SK-N-SH treated with all-trans-retinoic acid at 6 μM for 48 hours (cell line): ENCODE data around the gene TMEM14C.
"Not testable (repeated sequence)": the region's sequence is repeated elsewhere in the genome, so short reads cannot be mapped to it uniquely, and the experiment has no call there.

Experiments
- ATAC-seq: fragments of 200-7000 bp; cut with Tn5 transposase; 3 replicates; pipeline ENCODE4 v1.9.1; 2020; ENCODE audit warnings: mild to moderate bottlenecking, moderate library complexity
- ARNTL ChIP-seq: fragments of 450-650 bp; formaldehyde crosslinking; IDR thresholded peaks from 2 replicates; pipeline ENCODE4 v1.5.0; 2020; ENCODE audit warnings: low read depth, mild to moderate bottlenecking, moderate library complexity, borderline replicate concordance
- CSDC2 ChIP-seq: fragments of 250-450 bp; sonication (Bioruptor Pico); IDR thresholded peaks from 2 replicates; pipeline ENCODE4 v1.5.0; 2020; ENCODE audit warnings: mild to moderate bottlenecking, moderate library complexity
- ESRRG ChIP-seq: fragments of 250-450 bp; sonication (Bioruptor Pico); IDR thresholded peaks from 2 replicates; pipeline ENCODE4 v1.6.1; 2021; ENCODE audit warnings: mild to moderate bottlenecking
- GLIS3 ChIP-seq: fragments of 250-450 bp; sonication (Bioruptor Pico); IDR thresholded peaks from 2 replicates; pipeline ENCODE4 v1.5.0; 2020; ENCODE audit warnings: mild to moderate bottlenecking, moderate library complexity
- ISL1 ChIP-seq: fragments of 250-450 bp; sonication (Bioruptor Pico); IDR thresholded peaks from 2 replicates; pipeline ENCODE4 v2.1.2; 2022; ENCODE audit warnings: mild to moderate bottlenecking, moderate library complexity
- OSR1 ChIP-seq: fragments of 250-450 bp; sonication (Bioruptor Pico); IDR thresholded peaks from 2 replicates; pipeline ENCODE4 v1.8.0; 2022; ENCODE audit warnings: moderate library complexity, mild to moderate bottlenecking, inconsistent platforms
- PATZ1 ChIP-seq: fragments of 250-450 bp; sonication (Bioruptor Pico); IDR thresholded peaks from 2 replicates; pipeline ENCODE4 v1.8.0; 2020; ENCODE audit warnings: mild to moderate bottlenecking, moderate library complexity, borderline replicate concordance
- POU6F1 ChIP-seq: fragments of 250-450 bp; sonication (Bioruptor Pico); IDR thresholded peaks from 2 replicates; pipeline ENCODE4 v1.8.0; 2021; ENCODE audit warnings: low read depth, mild to moderate bottlenecking, moderate library complexity, borderline replicate concordance
- PPARA ChIP-seq: fragments of 250-450 bp; sonication (Bioruptor Pico); IDR thresholded peaks from 2 replicates; pipeline ENCODE4 v1.5.0; 2020; ENCODE audit warnings: mild to moderate bottlenecking, borderline replicate concordance
- RARB ChIP-seq: fragments of 250-450 bp; sonication (Bioruptor Pico); IDR thresholded peaks from 2 replicates; pipeline ENCODE4 v1.8.0; 2021; ENCODE audit warnings: mild to moderate bottlenecking, moderate library complexity
- SNAI2 ChIP-seq: fragments of 250-450 bp; sonication (Bioruptor Pico); IDR thresholded peaks from 2 replicates; pipeline ENCODE4 v1.5.0; 2020; ENCODE audit warnings: mild to moderate bottlenecking, moderate library complexity
- TCF4 ChIP-seq: fragments of 250-450 bp; sonication (Bioruptor Pico); IDR thresholded peaks from 2 replicates; pipeline ENCODE4 v1.8.0; 2021; ENCODE audit warnings: mild to moderate bottlenecking, moderate library complexity, borderline replicate concordance
- TOX ChIP-seq: fragments of 250-450 bp; sonication (Bioruptor Pico); IDR thresholded peaks from 2 replicates; pipeline ENCODE4 v1.8.0; 2021; ENCODE audit warnings: mild to moderate bottlenecking, moderate library complexity, borderline replicate concordance
- ZC3H10 ChIP-seq: fragments of 250-450 bp; sonication (Bioruptor Pico); IDR thresholded peaks from 2 replicates; pipeline ENCODE4 v1.5.1; 2021; ENCODE audit warnings: mild to moderate bottlenecking, moderate library complexity
- ZFP3 ChIP-seq: fragments of 250-450 bp; sonication (Bioruptor Pico); IDR thresholded peaks from 2 replicates; pipeline ENCODE4 v1.5.0; 2020; ENCODE audit warnings: mild to moderate bottlenecking, moderate library complexity
- ZFP30 ChIP-seq: fragments of 450-650 bp; formaldehyde crosslinking; IDR thresholded peaks from 2 replicates; pipeline ENCODE4 v1.5.0; 2022; ENCODE audit warnings: mild to moderate bottlenecking, moderate library complexity
- ZNF565 ChIP-seq: fragments of 450-650 bp; formaldehyde crosslinking; conservative IDR thresholded peaks from 2 replicates; pipeline ENCODE4 v1.5.0; 2020; ENCODE audit warnings: low read depth, mild to moderate bottlenecking, moderate library complexity
- ZNF70 ChIP-seq: fragments of 450-650 bp; formaldehyde crosslinking; IDR thresholded peaks from 2 replicates; pipeline ENCODE4 v1.5.0; 2020; ENCODE audit warnings: mild to moderate bottlenecking, moderate library complexity
- ZNF8 ChIP-seq: fragments of 450-650 bp; formaldehyde crosslinking; IDR thresholded peaks from 2 replicates; pipeline ENCODE4 v1.5.0; 2020; ENCODE audit warnings: mild to moderate bottlenecking, moderate library complexity
- TF ChIP-seq, protein P1 (sequence below): fragments of 250-450 bp; sonication (Bioruptor Pico); IDR thresholded peaks from 2 replicates; pipeline ENCODE4 v1.5.1; 2020; ENCODE audit warnings: low read depth, mild to moderate bottlenecking, moderate library complexity
- TF ChIP-seq, protein P2 (sequence below): fragments of 250-450 bp; sonication (Bioruptor Pico); IDR thresholded peaks from 2 replicates; pipeline ENCODE4 v1.5.0; 2020; ENCODE audit warnings: mild to moderate bottlenecking, moderate library complexity
- TF ChIP-seq, protein P3 (sequence below): fragments of 250-450 bp; sonication (Bioruptor Pico); IDR thresholded peaks from 2 replicates; pipeline ENCODE4 v1.5.1; 2021; ENCODE audit warnings: mild to moderate bottlenecking, moderate library complexity

TMEM14C gene

DNA sequence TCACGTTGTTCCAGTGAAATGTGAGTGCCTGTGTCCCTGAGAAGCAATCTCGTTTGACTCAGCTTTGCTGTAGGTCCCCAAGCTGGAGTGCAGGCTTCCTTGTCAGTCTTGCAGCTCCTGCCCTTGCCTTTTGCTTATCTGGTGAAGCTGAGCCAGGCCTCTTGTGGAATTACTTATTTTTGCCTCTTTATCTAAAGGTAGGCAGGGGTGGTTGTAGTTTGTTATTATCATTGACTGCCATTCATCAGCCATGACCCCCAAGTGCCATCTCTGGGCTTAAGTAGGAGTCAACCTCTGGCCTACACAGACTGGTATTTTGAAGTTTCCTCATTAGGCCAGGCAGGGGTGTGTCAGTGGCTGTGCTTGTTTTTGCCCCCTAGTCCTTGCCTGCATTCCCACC, 26.9 kb downstream of the TMEM14C start:
- no peak for TF ChIP-seq OSR1
- TF ChIP-seq ESRRG (CRISPR knock-in tag): no peak
- TF ChIP-seq ISL1 (CRISPR knock-in tag): no peak
- TF ChIP-seq ZNF70 (CRISPR knock-in tag): no peak
- no peak for TF ChIP-seq CSDC2 (CRISPR knock-in tag)
- no peak for TF ChIP-seq TOX (CRISPR knock-in tag)
- TF ChIP-seq ZFP30: no peak
- no peak for TF ChIP-seq RARB (CRISPR knock-in tag)
- no peak for TF ChIP-seq ZC3H10 (CRISPR knock-in tag)
- TF ChIP-seq, protein P1, sequence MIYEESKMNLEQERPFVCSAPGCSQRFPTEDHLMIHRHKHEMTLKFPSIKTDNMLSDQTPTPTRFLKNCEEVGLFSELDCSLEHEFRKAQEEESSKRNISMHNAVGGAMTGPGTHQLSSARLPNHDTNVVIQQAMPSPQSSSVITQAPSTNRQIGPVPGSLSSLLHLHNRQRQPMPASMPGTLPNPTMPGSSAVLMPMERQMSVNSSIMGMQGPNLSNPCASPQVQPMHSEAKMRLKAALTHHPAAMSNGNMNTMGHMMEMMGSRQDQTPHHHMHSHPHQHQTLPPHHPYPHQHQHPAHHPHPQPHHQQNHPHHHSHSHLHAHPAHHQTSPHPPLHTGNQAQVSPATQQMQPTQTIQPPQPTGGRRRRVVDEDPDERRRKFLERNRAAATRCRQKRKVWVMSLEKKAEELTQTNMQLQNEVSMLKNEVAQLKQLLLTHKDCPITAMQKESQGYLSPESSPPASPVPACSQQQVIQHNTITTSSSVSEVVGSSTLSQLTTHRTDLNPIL (CRISPR knock-in tag): no peak
- TF ChIP-seq ZNF8 (CRISPR knock-in tag): no peak
- no peak for TF ChIP-seq ZFP3 (CRISPR knock-in tag)
- no peak for TF ChIP-seq TCF4
- TF ChIP-seq PPARA (CRISPR knock-in tag): no peak
- TF ChIP-seq ARNTL (CRISPR knock-in tag): no peak
- no peak for TF ChIP-seq PATZ1 (CRISPR knock-in tag)
- TF ChIP-seq ZNF565 (CRISPR knock-in tag): no peak
- TF ChIP-seq GLIS3 (CRISPR knock-in tag): no peak
- no peak for TF ChIP-seq POU6F1 (CRISPR knock-in tag)
- ATAC-seq: no peak

- not testable (repeated sequence) for ATAC-seq
Measured at GRCh38 chr6:10750568-10750967, 27.7 kb downstream of the TMEM14C start.

DNA sequence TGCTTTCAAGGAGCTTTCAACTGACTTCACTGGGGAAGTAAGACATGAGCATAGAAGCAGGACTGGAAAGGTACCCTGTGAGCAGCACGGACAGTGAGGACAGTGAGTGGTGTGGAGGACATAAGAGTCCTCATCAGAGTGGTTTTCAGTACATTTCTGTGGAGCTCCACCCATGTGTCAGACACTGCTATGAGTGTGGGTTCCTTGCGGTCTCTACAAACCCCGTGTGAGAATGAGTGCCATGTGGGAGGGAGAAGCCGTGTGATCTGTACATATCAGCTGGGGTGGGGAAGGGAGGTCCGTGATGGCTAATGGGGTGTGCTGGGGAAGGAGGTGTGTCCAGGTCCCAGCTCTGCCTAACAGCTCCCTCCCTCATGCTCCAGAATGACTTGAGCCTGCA, 28.9 kb downstream of the TMEM14C start:
- ATAC-seq: not testable (repeated sequence)

DNA sequence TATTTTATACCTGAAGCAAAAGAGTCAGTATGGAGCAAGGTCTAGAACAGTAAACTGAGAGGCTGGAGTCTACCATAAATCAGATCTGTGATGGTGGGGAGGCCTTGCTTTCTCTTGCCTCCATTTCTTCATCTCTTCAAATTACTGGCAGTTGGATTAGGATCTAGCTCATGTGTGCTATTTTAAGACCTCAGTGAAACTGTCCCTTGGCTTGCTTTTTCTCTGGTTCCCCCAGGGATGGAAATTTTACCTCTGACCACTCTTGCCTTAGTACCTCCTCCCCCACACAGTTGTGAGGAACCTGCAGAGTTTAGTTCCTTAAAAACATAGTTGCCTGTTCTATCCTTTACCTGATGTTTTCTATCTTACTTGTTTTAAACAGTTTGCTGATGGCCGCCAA, 33.2 kb downstream of the TMEM14C start:
- no peak for ATAC-seq
- no peak for TF ChIP-seq OSR1
- no peak for TF ChIP-seq ESRRG (CRISPR knock-in tag)
- no peak for TF ChIP-seq TCF4
- no peak for TF ChIP-seq ZNF70 (CRISPR knock-in tag)
- no peak for TF ChIP-seq TOX (CRISPR knock-in tag)
- TF ChIP-seq SNAI2 (CRISPR knock-in tag): no peak
- TF ChIP-seq ZNF565 (CRISPR knock-in tag): no peak
- no peak for TF ChIP-seq PATZ1 (CRISPR knock-in tag)
- no peak for TF ChIP-seq PPARA (CRISPR knock-in tag)
- TF ChIP-seq, protein P2, sequence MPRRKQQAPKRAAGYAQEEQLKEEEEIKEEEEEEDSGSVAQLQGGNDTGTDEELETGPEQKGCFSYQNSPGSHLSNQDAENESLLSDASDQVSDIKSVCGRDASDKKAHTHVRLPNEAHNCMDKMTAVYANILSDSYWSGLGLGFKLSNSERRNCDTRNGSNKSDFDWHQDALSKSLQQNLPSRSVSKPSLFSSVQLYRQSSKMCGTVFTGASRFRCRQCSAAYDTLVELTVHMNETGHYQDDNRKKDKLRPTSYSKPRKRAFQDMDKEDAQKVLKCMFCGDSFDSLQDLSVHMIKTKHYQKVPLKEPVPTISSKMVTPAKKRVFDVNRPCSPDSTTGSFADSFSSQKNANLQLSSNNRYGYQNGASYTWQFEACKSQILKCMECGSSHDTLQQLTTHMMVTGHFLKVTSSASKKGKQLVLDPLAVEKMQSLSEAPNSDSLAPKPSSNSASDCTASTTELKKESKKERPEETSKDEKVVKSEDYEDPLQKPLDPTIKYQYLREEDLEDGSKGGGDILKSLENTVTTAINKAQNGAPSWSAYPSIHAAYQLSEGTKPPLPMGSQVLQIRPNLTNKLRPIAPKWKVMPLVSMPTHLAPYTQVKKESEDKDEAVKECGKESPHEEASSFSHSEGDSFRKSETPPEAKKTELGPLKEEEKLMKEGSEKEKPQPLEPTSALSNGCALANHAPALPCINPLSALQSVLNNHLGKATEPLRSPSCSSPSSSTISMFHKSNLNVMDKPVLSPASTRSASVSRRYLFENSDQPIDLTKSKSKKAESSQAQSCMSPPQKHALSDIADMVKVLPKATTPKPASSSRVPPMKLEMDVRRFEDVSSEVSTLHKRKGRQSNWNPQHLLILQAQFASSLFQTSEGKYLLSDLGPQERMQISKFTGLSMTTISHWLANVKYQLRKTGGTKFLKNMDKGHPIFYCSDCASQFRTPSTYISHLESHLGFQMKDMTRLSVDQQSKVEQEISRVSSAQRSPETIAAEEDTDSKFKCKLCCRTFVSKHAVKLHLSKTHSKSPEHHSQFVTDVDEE (CRISPR knock-in tag): no peak
- TF ChIP-seq ISL1 (CRISPR knock-in tag): no peak
- TF ChIP-seq, protein P3, sequence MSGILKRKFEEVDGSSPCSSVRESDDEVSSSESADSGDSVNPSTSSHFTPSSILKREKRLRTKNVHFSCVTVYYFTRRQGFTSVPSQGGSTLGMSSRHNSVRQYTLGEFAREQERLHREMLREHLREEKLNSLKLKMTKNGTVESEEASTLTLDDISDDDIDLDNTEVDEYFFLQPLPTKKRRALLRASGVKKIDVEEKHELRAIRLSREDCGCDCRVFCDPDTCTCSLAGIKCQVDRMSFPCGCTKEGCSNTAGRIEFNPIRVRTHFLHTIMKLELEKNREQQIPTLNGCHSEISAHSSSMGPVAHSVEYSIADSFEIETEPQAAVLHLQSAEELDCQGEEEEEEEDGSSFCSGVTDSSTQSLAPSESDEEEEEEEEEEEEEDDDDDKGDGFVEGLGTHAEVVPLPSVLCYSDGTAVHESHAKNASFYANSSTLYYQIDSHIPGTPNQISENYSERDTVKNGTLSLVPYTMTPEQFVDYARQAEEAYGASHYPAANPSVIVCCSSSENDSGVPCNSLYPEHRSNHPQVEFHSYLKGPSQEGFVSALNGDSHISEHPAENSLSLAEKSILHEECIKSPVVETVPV: no peak
- TF ChIP-seq ZFP30: no peak
- TF ChIP-seq RARB (CRISPR knock-in tag): no peak
- TF ChIP-seq ZC3H10 (CRISPR knock-in tag): no peak
- TF ChIP-seq ZNF8 (CRISPR knock-in tag): no peak
- TF ChIP-seq ARNTL (CRISPR knock-in tag): no peak
- TF ChIP-seq, protein P1 (CRISPR knock-in tag): no peak
- no peak for TF ChIP-seq CSDC2 (CRISPR knock-in tag)
